HepG2 (cell line): ENCODE data around the gene XXYLT1. TPM values are rescaled to one million over a fixed set of nuclear protein-coding genes. Genes with fewer than 3 reads are reported as not detected.
A peak's percentile ranks its signal among the peaks of the same experiment; 100 is the strongest.

Source experiments
- ATAC-seq: fragments of 200-7000 bp; cut with Tn5 transposase; 3 replicates; pipeline ENCODE4 v1.9.1; 2020; ENCODE audit warnings: mild to moderate bottlenecking, moderate library complexity
- BruUV-seq: library from RNA; stranded (reverse); fragments of 400-500 nt; replicated peaks from 2 replicates; lab custom pipeline; 2021; lab: Mats Ljungman, UMichigan
- CTCF ChIA-PET: fragments of 300-600 bp; formaldehyde crosslinking; extraction: SDS; loops from one replicate; lab custom pipeline; 2021; ENCODE audit warnings: low total read pairs, inconsistent platforms, low intra/inter-chr PET ratio; lab: Yijun Ruan, JAX
- POLR2A ChIA-PET: fragments of 350-600 bp; sonication (Branson Sonifier 250); formaldehyde crosslinking; loops from one replicate; lab custom pipeline; 2020; ENCODE audit warnings: antibody characterized with exemption, inconsistent platforms; lab: Yijun Ruan, JAX
- DNase-seq: peaks from one replicate; pipeline ENCODE4 v3.0.0-alpha.2; 2015; ENCODE audit warnings: low spot score
- FAIRE-seq: peaks from 3 replicates; lab custom pipeline; 2011; peaks lifted over from hg19 to GRCh38; lab: Jason Lieb, UNC
- H2AFZ ChIP-seq: one replicate; pipeline ENCODE4 v1.6.1; 2011; ENCODE audit warnings: low read length, inconsistent platforms
- H3K27ac ChIP-seq: fragments of 300-600 bp; 3 replicates; pipeline ENCODE4 v1.8.0; 2011; ENCODE audit warnings: mixed run types, mild to moderate bottlenecking, mixed read lengths, low read length, inconsistent platforms; ENCODE audit not compliant: insufficient read depth; ENCODE audit errors: extremely low read length
- H3K27me3 ChIP-seq, 2 experiments: fragments of 200-600 bp in 1 of 2; 2 replicates in 1 of 2; 3 replicates in 1 of 2; pipeline versions ENCODE4 v1.6.0 to v1.8.0; 2011; ENCODE audit warnings: low read length in 2 of 2, mild to moderate bottlenecking in 2 of 2, moderate library complexity in 2 of 2, inconsistent platforms in 1 of 2; ENCODE audit not compliant: insufficient read depth in 2 of 2, control insufficient read depth in 1 of 2
- H3K36me3 ChIP-seq, 2 experiments: fragments of 200-600 bp in 1 of 2; replicated peaks in 1 of 2; 2 replicates in 1 of 2; 3 replicates in 1 of 2; pipeline versions ENCODE4 v1.5.1 to v1.8.0; 2011; ENCODE audit warnings: low read length in 2 of 2, inconsistent platforms in 1 of 2; ENCODE audit not compliant: insufficient read depth in 2 of 2, control insufficient read depth in 1 of 2
- H3K4me1 ChIP-seq: 2 replicates; pipeline ENCODE4 v1.5.1; 2012; ENCODE audit warnings: low read length, inconsistent platforms; ENCODE audit not compliant: insufficient read depth
- H3K4me2 ChIP-seq: 2 replicates; pipeline ENCODE4 v1.6.0; 2011; ENCODE audit warnings: low read depth, low read length, inconsistent platforms
- H3K4me3 ChIP-seq, 3 experiments: fragments of 200-600 bp in 1 of 3; sonication (generic), shearing (Covaris generic) in 1 of 3; replicated peaks in 1 of 3; 2 replicates each; pipeline ENCODE4 v1.5.1; 2011 to 2016; ENCODE audit warnings: low read length in 3 of 3, inconsistent platforms in 2 of 3, low read depth in 2 of 3, mild to moderate bottlenecking in 2 of 3, control low read depth in 1 of 3, mixed read lengths in 1 of 3; ENCODE audit not compliant: insufficient read depth in 1 of 3
- H3K79me2 ChIP-seq: one replicate; pipeline ENCODE4 v1.6.1; 2011; ENCODE audit warnings: low read length, inconsistent platforms; ENCODE audit not compliant: insufficient read depth
- H3K9ac ChIP-seq: 2 replicates; pipeline ENCODE4 v1.6.0; 2011; ENCODE audit warnings: mild to moderate bottlenecking, low read depth, low read length, inconsistent platforms; ENCODE audit not compliant: insufficient read depth
- H3K9me3 ChIP-seq: 2 replicates; pipeline ENCODE4 v1.5.1; 2012; ENCODE audit warnings: mild to moderate bottlenecking, low read length
- H4K20me1 ChIP-seq: 2 replicates; pipeline ENCODE4 v1.6.0; 2011; ENCODE audit warnings: inconsistent platforms, mild to moderate bottlenecking, low read length, moderate library complexity; ENCODE audit not compliant: insufficient read depth
- FOXM1 ChIP-seq: sonication (generic); formaldehyde crosslinking; IDR thresholded peaks from 2 replicates; pipeline ENCODE4 v1.5.0; 2020; ENCODE audit warnings: missing genetic modification reagents
- IRF2 ChIP-seq: IDR thresholded peaks from 2 replicates; pipeline ENCODE4 v1.6.1; 2018; ENCODE audit warnings: missing genetic modification reagents, missing compliant biosample characterization
- KDM5B ChIP-seq: sonication (generic); formaldehyde crosslinking; IDR thresholded peaks from 2 replicates; pipeline ENCODE4 v1.4.0; 2020; ENCODE audit warnings: missing genetic modification reagents, mild to moderate bottlenecking, borderline replicate concordance
- MED1 ChIP-seq: sonication (generic); formaldehyde crosslinking; IDR thresholded peaks from 2 replicates; pipeline ENCODE4 v1.4.0; 2020; ENCODE audit warnings: missing genetic modification reagents
- SRSF1 ChIP-seq: fragments of 200-400 bp; formaldehyde crosslinking; optimal IDR thresholded peaks from 2 replicates; pipeline ENCODE3; 2017; ENCODE audit warnings: mild to moderate bottlenecking, low read depth, low read length, moderate library complexity
- ZNF224 ChIP-seq: sonication (generic); formaldehyde crosslinking; IDR thresholded peaks from 2 replicates; pipeline ENCODE4 v1.5.0; 2020; ENCODE audit warnings: mild to moderate bottlenecking, missing genetic modification reagents
- ZNF260 ChIP-seq: sonication (generic); formaldehyde crosslinking; IDR thresholded peaks from 2 replicates; pipeline ENCODE4 v1.4.0; 2020; ENCODE audit warnings: missing genetic modification reagents, low read depth, mild to moderate bottlenecking, borderline replicate concordance
- ZNF557 ChIP-seq: sonication (generic); formaldehyde crosslinking; IDR thresholded peaks from 2 replicates; pipeline ENCODE4 v1.4.0; 2020; ENCODE audit warnings: missing genetic modification reagents
- ZNF589 ChIP-seq: sonication (generic); formaldehyde crosslinking; conservative IDR thresholded peaks from 2 replicates; pipeline ENCODE4 v1.8.0; 2022; ENCODE audit warnings: mild to moderate bottlenecking, moderate library complexity, missing genetic modification reagents
- ZNF672 ChIP-seq: sonication (generic); formaldehyde crosslinking; IDR thresholded peaks from 2 replicates; pipeline ENCODE4 v1.8.1; 2022; ENCODE audit warnings: missing genetic modification reagents
- ZNF776 ChIP-seq: sonication (generic); formaldehyde crosslinking; IDR thresholded peaks from 2 replicates; pipeline ENCODE4 v1.4.0; 2020; ENCODE audit warnings: mild to moderate bottlenecking, missing genetic modification reagents
- WGBS: methylation state at CpG from one replicate; pipeline ENCODE4 v1.1.6; 2017; ENCODE audit warnings: low lambda C conversion rate; 5-methylcytosine and 5-hydroxymethylcytosine counted together
- in situ Hi-C: cut with HindIII; loops from 2 replicates; pipeline ENCODE4 v1.10.0; 2017; ENCODE audit warnings: low pct_unique_long_range_greater_than_20kb; ENCODE audit not compliant: extremely low pct_ligation_motif_present
- intact Hi-C: fragments of 100-400 bp; cut with micrococcal nuclease; formaldehyde crosslinking; loops from one replicate; pipeline ENCODE4 v1.10.0; 2022; ENCODE audit not compliant: unreplicated experiment
- polyA plus RNA-seq, 8 experiments: library from polyadenylated mRNA; depleted of rRNA in 3 of 8; stranded (reverse) in 7 of 8; unstranded in 1 of 8; fragments of >200 nt; fragmentation: Illumina TruSeq in 4 of 8; extraction: Trizol in 4 of 8; gene quantifications; 2 replicates each; pipeline versions ENCODE4 v1.2.1 to v1.2.3, GENCODE V29; 2011 to 2016; ENCODE audit warnings: low read depth in 4 of 8, missing spikeins in 1 of 8, mixed read lengths in 1 of 8; ENCODE audit not compliant: insufficient read depth in 1 of 8
- total RNA-seq, 5 experiments: library from RNA; depleted of rRNA; stranded (reverse); fragments of >200 nt; fragmentation: Illumina TruSeq; extraction: Trizol; gene quantifications; 2 replicates each; pipeline ENCODE4 v1.2.3, GENCODE V29; 2016; ENCODE audit warnings: low read depth in 1 of 5
- TF ChIP-seq, protein P1 (sequence below): IDR thresholded peaks from 2 replicates; pipeline ENCODE4 v1.6.1; 2012; ENCODE audit warnings: low read depth, low read length, improper control_type of control experiment
- TF ChIP-seq, protein P2 (sequence below): sonication (generic); formaldehyde crosslinking; conservative IDR thresholded peaks from 2 replicates; pipeline ENCODE4 v1.4.0; 2020; ENCODE audit warnings: mild to moderate bottlenecking, missing genetic modification reagents, moderate library complexity
- TF ChIP-seq, protein P3 (sequence below): sonication (generic); formaldehyde crosslinking; IDR thresholded peaks from 2 replicates; pipeline ENCODE4 v1.4.0; 2020; ENCODE audit warnings: missing genetic modification reagents, mild to moderate bottlenecking, borderline replicate concordance

Gene XXYLT1
- total and polyA plus RNA-seq, 2 of the 13 experiments (the other 11 are each of a cell fraction or from before 2014, with no cell fraction given), result 17.7 to 19.0 TPM

DNA sequence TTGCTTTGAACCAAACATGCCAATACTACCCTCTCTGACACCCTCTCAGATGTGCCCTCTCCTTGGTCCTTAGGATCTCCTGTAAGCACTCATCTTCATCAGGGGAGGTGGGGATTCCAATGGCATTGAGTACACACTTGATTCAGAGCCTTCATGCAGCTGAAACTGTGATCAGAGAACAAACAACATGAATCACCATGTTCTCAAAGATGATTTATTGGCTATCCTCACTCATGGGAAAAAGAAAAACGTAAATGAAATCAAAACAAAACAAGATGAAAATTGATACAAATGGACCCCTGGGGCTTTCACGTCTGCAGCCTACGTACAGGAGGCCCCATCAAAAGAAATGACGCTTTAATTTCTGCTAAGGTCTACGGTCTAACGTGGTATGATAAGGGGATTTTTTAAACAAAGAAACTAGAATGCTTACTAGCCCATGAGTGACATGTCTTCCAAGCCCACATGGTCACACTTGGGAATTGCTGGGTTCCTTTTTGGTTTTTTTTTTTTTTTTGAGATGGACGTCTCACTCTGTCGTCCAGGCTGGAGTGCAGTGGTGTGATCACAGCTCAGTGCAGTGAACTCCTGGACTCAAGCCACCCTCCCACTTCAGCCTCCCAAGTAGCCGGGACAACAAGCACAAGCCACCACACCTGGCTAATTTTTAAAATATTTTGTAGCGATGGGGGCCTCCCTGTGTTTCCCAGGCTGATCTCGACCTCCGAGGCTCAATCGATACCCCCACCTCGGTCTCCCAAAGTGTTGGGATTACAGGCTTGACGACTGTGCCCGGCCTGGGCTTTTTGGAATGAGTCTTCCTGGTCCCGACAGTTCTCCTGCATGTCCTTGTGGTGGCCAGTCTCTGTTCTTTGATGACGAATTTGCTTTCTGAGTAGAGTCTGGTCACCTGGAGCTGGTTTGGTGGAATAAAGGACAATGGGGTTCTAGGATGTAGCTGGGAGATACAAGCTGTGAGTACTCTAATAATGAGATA, 202.6 kb downstream of the XXYLT1 start:
- CTCF ChIA-PET, result no interaction called here
- Histone ChIP-seq H3K79me2 (no peaks in the 10 kb centered on the region), H3K36me3 (peaks cover 2 to 10% of the 10 kb centered on the region in 2 experiments; a peak in 2 of 5 replicates), H3K4me2 (no peak overlapping the region), H3K27me3 (no peaks in the 10 kb centered on the region), H3K27ac (no peak overlapping the region), H3K4me1 (peaks cover 16% of the 10 kb centered on the region), H3K9ac (no peak overlapping the region), H3K4me3 (no peak overlapping the region), H4K20me1 (no peaks in the 10 kb centered on the region), H2AFZ (no peak overlapping the region), H3K9me3 (no peaks in the 10 kb centered on the region)
- intact Hi-C loops (loop anchor here (10.0 kb wide), 1 partner anchor 64 kb away; no protein-coding TSS in a partner anchor), in situ Hi-C loops (no loop called here)
- no peak for DNase-seq
- no peak for ATAC-seq
- TSS peak; percentile 78 for BruUV-seq
- POLR2A ChIA-PET, result no interaction called here
- 96% methylated on average over 18 of the region's 18 CpGs for whole genome bisulfite sequencing
- no peak for FAIRE-seq
- no peak for TF ChIP-seq MED1 (CRISPR knock-in tag)
- TF ChIP-seq KDM5B (CRISPR knock-in tag), result no peak
- TF ChIP-seq, protein P1, sequence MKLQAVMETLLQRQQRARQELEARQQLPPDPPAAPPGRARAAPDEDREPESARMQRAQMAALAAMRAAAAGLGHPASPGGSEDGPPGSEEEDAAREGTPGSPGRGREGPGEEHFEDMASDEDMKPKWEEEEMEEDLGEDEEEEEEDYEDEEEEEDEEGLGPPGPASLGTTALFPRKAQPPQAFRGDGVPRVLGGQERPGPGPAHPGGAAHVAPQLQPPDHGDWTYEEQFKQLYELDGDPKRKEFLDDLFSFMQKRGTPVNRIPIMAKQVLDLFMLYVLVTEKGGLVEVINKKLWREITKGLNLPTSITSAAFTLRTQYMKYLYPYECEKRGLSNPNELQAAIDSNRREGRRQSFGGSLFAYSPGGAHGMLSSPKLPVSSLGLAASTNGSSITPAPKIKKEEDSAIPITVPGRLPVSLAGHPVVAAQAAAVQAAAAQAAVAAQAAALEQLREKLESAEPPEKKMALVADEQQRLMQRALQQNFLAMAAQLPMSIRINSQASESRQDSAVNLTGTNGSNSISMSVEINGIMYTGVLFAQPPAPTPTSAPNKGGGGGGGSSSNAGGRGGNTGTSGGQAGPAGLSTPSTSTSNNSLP, result no peak
- no peak for TF ChIP-seq ZNF260 (CRISPR knock-in tag)
- no peak for TF ChIP-seq ZNF589 (CRISPR knock-in tag)
- no peak for TF ChIP-seq ZNF224 (CRISPR knock-in tag)
- no peak for TF ChIP-seq ZNF557 (CRISPR knock-in tag)
- no peak for TF ChIP-seq SRSF1
- TF ChIP-seq, protein P2, sequence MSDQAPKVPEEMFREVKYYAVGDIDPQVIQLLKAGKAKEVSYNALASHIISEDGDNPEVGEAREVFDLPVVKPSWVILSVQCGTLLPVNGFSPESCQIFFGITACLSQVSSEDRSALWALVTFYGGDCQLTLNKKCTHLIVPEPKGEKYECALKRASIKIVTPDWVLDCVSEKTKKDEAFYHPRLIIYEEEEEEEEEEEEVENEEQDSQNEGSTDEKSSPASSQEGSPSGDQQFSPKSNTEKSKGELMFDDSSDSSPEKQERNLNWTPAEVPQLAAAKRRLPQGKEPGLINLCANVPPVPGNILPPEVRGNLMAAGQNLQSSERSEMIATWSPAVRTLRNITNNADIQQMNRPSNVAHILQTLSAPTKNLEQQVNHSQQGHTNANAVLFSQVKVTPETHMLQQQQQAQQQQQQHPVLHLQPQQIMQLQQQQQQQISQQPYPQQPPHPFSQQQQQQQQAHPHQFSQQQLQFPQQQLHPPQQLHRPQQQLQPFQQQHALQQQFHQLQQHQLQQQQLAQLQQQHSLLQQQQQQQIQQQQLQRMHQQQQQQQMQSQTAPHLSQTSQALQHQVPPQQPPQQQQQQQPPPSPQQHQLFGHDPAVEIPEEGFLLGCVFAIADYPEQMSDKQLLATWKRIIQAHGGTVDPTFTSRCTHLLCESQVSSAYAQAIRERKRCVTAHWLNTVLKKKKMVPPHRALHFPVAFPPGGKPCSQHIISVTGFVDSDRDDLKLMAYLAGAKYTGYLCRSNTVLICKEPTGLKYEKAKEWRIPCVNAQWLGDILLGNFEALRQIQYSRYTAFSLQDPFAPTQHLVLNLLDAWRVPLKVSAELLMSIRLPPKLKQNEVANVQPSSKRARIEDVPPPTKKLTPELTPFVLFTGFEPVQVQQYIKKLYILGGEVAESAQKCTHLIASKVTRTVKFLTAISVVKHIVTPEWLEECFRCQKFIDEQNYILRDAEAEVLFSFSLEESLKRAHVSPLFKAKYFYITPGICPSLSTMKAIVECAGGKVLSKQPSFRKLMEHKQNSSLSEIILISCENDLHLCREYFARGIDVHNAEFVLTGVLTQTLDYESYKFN, result no peak
- no peak for TF ChIP-seq ZNF672
- TF ChIP-seq, protein P3, sequence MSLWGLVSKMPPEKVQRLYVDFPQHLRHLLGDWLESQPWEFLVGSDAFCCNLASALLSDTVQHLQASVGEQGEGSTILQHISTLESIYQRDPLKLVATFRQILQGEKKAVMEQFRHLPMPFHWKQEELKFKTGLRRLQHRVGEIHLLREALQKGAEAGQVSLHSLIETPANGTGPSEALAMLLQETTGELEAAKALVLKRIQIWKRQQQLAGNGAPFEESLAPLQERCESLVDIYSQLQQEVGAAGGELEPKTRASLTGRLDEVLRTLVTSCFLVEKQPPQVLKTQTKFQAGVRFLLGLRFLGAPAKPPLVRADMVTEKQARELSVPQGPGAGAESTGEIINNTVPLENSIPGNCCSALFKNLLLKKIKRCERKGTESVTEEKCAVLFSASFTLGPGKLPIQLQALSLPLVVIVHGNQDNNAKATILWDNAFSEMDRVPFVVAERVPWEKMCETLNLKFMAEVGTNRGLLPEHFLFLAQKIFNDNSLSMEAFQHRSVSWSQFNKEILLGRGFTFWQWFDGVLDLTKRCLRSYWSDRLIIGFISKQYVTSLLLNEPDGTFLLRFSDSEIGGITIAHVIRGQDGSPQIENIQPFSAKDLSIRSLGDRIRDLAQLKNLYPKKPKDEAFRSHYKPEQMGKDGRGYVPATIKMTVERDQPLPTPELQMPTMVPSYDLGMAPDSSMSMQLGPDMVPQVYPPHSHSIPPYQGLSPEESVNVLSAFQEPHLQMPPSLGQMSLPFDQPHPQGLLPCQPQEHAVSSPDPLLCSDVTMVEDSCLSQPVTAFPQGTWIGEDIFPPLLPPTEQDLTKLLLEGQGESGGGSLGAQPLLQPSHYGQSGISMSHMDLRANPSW (CRISPR knock-in tag), result no peak
- no peak for TF ChIP-seq ZNF776 (CRISPR knock-in tag)
- TF ChIP-seq IRF2 (CRISPR knock-in tag), result no peak
- TF ChIP-seq FOXM1 (CRISPR knock-in tag), result no peak
